Glutamatergic neuron (in vitro differentiated cells): ENCODE data around the gene TTLL1. TPM values are rescaled to one million over a fixed set of nuclear protein-coding genes. Genes with fewer than 3 reads are reported as not detected.

Source experiments
- DNase-seq: peaks from one replicate; pipeline ENCODE4 v3.0.0; 2022
- H3K27ac Mint-ChIP-seq: one replicate; pipeline ENCODE4 v1.8.0; 2020; ENCODE audit warnings: mild to moderate bottlenecking, mixed read lengths, inconsistent platforms; ENCODE audit not compliant: unreplicated experiment
- H3K27me3 Mint-ChIP-seq: one replicate; pipeline ENCODE4 v1.8.0; 2020; ENCODE audit warnings: mild to moderate bottlenecking, moderate library complexity, mixed read lengths, inconsistent platforms; ENCODE audit not compliant: unreplicated experiment
- H3K36me3 Mint-ChIP-seq: one replicate; pipeline ENCODE4 v1.8.0; 2020; ENCODE audit warnings: mild to moderate bottlenecking, mixed read lengths, inconsistent platforms; ENCODE audit not compliant: unreplicated experiment
- H3K4me1 Mint-ChIP-seq: one replicate; pipeline ENCODE4 v1.8.0; 2020; ENCODE audit warnings: mild to moderate bottlenecking, low read depth, mixed read lengths, inconsistent platforms; ENCODE audit not compliant: unreplicated experiment
- H3K4me3 Mint-ChIP-seq: one replicate; pipeline ENCODE4 v1.8.0; 2020; ENCODE audit warnings: mild to moderate bottlenecking, mixed read lengths, inconsistent platforms; ENCODE audit not compliant: unreplicated experiment
- H3K9me3 Mint-ChIP-seq: one replicate; pipeline ENCODE4 v1.8.0; 2020; ENCODE audit warnings: mild to moderate bottlenecking, moderate library complexity, mixed read lengths, inconsistent platforms; ENCODE audit not compliant: unreplicated experiment
- total RNA-seq: library from RNA; stranded (reverse); fragmentation: NEBNext Ultra II Directional; extraction: Animal tissue kit (Norgen Biotek cat#: 25700); gene quantifications from one replicate; pipeline ENCODE4 v1.2.1, GENCODE V29; 2021; ENCODE audit not compliant: unreplicated experiment
- TF ChIP-seq, protein P1 (sequence below): fragments of 200-600 bp; sonication (generic); IDR thresholded peaks from one replicate; pipeline ENCODE4 v1.5.0; 2021; ENCODE audit not compliant: partially characterized antibody, unreplicated experiment

The TTLL1 gene
- total RNA-seq, 1 donor from 2014 or later, result 22.0 TPM

DNA sequence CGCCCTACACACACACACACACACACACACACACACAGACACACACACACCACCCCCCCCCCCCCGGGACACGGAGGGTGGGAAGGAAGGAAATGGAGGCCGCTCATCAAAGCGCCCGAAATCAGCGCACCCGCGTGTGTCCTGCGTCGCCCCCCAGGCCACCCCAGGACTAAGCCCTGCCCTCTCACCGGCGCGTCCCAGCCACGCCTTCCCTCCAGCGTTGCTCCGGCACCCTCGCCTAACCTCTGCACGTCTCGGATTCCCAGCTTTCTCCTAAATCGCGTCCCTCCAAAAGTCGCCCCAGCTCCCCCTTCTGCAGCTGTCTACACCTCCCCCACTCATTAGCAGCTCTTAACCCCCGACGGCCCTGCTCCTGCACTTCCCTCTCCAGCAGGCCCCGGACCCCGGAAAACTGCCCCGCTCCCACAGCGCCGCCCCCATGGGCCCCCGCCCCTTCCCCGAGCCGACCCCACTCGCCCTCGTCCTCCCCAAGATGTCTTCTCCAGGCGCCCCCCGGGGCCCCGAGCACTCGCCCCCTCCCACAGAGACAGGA lies 74.8 kb downstream of the TTLL1 start:
- TF ChIP-seq, protein P1, sequence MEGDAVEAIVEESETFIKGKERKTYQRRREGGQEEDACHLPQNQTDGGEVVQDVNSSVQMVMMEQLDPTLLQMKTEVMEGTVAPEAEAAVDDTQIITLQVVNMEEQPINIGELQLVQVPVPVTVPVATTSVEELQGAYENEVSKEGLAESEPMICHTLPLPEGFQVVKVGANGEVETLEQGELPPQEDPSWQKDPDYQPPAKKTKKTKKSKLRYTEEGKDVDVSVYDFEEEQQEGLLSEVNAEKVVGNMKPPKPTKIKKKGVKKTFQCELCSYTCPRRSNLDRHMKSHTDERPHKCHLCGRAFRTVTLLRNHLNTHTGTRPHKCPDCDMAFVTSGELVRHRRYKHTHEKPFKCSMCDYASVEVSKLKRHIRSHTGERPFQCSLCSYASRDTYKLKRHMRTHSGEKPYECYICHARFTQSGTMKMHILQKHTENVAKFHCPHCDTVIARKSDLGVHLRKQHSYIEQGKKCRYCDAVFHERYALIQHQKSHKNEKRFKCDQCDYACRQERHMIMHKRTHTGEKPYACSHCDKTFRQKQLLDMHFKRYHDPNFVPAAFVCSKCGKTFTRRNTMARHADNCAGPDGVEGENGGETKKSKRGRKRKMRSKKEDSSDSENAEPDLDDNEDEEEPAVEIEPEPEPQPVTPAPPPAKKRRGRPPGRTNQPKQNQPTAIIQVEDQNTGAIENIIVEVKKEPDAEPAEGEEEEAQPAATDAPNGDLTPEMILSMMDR, result no peak
- peaks cover 8% of the 10 kb centered on the region for H3K4me1 Mint-ChIP-seq
- H3K4me3 Mint-ChIP-seq, result peak overlapping the region; percentile 88
- peak overlapping the region; percentile 68 for H3K27ac Mint-ChIP-seq
- DNase-seq, result peak; percentile 52
- peaks cover 11% of the 10 kb centered on the region for H3K9me3 Mint-ChIP-seq
- H3K36me3 Mint-ChIP-seq, result no peaks in the 10 kb centered on the region
- peaks cover 7% of the 10 kb centered on the region for H3K27me3 Mint-ChIP-seq

DNA sequence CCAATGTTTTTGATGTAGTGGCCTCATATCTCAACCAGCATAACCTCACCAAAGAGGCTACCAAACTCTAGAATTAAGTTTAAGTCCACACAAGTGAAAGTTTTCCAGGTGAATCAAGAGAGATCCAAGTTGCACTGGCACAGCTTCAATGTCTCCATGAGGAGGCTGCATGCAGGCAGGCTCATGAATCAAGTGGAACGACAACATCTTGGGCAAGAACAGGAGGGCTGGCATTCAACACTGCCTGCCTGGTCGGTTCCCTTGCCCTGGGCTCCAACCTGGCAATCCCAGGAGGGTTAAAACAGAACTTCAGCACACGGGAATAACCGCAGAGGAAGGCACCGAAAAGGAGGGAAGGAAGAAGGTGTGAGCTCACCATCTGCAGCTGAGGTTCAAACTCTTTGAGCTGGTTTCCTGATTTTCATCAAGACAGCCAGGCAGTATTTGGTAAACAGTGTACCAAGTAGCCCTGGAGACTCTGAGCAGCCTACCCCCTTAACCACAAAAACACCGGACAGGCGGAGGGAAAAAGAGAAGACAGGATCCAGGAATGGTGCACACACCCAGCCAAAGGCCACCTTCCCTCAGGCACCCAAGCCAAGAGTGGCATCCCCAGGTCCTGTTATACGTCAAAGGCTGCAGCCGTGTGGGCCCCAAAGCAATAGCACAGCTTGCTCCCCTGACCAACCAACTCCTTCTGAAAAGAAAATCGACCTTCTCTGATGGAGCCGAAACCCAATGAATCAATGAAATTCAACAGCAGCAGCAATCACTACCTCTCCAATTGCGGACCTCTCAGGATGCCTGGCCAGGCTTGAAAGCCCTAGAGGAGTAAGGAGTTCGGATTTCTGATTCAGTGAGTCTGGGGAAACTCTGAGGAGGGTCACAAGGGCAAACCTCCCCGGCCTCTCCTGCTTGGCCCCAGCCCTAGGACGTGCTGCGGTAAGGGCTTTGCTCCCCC lies 75.6 kb downstream of the TTLL1 start:
- Mint-ChIP-seq H3K27ac (peak overlapping the region; percentile 70), H3K4me1 (peaks cover 8% of the 10 kb centered on the region), H3K4me3 (peak overlapping the region; percentile 88), H3K9me3 (peaks cover 11% of the 10 kb centered on the region), H3K27me3 (peaks cover 7% of the 10 kb centered on the region), H3K36me3 (no peaks in the 10 kb centered on the region)
- TF ChIP-seq, protein P1, result no peak
- no peak for DNase-seq

DNA sequence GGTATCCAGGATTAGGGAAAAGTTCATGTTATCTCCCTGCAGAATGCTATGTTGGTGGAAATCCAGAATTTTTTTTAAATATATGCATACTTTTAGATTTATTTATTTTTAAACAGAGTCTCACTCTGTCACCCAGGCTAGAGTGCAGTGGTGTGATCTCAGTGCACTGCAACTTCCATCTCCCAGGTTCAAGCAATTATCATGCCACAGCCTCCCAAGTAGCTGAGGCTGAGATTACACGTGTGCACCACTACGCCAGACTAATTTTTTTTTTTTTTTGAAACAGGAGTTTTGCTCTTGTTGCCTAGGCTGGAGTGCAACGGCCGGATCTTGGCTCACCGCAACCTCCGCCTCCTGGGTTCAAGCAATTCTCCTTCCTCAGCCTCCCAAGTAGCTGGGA lies 76.8 kb downstream of the TTLL1 start:
- Mint-ChIP-seq H3K4me3 (no peak overlapping the region), H3K9me3 (peaks cover 11% of the 10 kb centered on the region), H3K4me1 (peaks cover 8% of the 10 kb centered on the region), H3K27me3 (peaks cover 6% of the 10 kb centered on the region), H3K27ac (no peak overlapping the region), H3K36me3 (no peaks in the 10 kb centered on the region)
- DNase-seq, result no peak
- TF ChIP-seq, protein P1, result no peak

DNA sequence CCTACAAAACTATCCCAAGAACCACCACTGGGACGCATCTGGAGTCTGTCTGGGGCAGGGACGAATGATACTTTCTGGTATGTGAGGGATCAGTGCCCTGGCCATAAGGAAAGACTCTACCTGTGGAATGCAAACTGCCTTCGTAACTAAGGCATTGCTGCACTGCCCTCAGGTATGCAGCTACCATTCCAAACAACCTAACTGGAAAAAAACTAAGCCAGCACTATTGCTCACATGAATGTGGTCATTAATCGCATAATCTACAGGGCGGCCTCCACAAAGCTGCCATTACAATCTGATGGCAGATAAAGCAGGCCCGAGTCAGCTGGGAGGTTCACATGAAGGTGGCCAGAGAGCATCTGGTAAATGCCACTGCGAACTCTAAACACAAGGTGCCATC lies 78.1 kb downstream of the TTLL1 start:
- no peak overlapping the region for H3K27ac Mint-ChIP-seq
- H3K9me3 Mint-ChIP-seq, result peaks cover 10% of the 10 kb centered on the region
- DNase-seq, result no peak
- peaks cover 5% of the 10 kb centered on the region for H3K27me3 Mint-ChIP-seq
- TF ChIP-seq, protein P1, result no peak
- H3K36me3 Mint-ChIP-seq, result no peaks in the 10 kb centered on the region
- H3K4me1 Mint-ChIP-seq, result peaks cover 8% of the 10 kb centered on the region
- no peak overlapping the region for H3K4me3 Mint-ChIP-seq

DNA sequence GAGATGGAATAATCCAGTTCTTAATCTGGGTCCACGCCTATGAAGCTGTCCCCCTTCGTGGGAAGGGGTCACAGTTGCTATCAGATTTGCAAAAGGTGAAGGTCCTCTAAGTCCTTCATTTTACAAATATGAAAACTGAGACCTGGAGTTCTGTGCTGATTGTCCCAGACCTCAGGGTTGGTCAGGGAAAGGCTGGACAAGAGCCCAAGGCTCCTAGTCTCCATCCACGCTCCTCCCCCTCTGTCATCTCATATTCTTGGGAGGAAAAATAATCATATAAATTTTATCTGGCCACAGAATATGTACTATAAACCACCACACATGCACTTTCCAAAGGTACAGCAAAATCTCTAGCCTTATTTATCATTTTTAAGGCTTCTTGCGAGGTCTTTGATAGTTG lies 79.7 kb downstream of the TTLL1 start:
- peaks cover 14% of the 10 kb centered on the region for H3K4me1 Mint-ChIP-seq
- peaks cover 5% of the 10 kb centered on the region for H3K27me3 Mint-ChIP-seq
- no peaks in the 10 kb centered on the region for H3K36me3 Mint-ChIP-seq
- no peak overlapping the region for H3K27ac Mint-ChIP-seq
- no peak for DNase-seq
- no peak overlapping the region for H3K4me3 Mint-ChIP-seq
- TF ChIP-seq, protein P1, result no peak
- H3K9me3 Mint-ChIP-seq, result peaks cover 4% of the 10 kb centered on the region
